Measurements from ENCODE around the gene LTB4R2. TPM values are rescaled to one million over a fixed set of nuclear protein-coding genes. Genes with fewer than 3 reads are reported as not detected.
A peak's percentile ranks its signal among the peaks of the same experiment; 100 is the strongest.

Gene LTB4R2
- total RNA-seq, 4 donors from 2014 or later = 4.4 to 81.5 (median 7.1) TPM

DNA sequence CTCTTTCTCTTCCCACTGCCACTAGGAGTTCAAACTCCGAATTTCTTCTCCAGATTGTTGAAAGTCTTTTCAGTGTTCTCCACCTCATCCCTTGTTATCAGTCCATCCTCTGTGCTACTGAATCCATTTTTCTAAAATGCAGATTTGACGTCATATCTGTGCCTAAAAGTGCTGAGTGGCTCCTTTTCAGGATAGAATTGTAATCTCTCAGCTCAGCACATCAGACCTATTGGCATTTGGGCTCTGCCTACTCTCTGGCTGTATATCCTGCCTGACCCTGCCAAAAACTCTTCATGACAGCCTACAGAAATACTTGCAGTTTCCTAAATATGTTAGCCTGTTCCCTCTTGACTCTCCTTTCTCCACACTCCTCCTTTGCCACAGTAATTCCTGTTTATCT, 37.5 kb upstream of the LTB4R2 start:
- intact Hi-C loops (cut with DNase I; ENCODE audit: low total_unique reads) (no loop called here), in situ Hi-C loops (cut with MboI; ENCODE audit: low pct_ligation_motif_present in 1 of 4, low pct_unique_long_range_greater_than_20kb in 1 of 4, low sequenced_read_pairs in 3 of 4) (no loop called here)
- Histone ChIP-seq H3K9me3 (no peaks in the 10 kb centered on the region), H3K27ac (no peak overlapping the region), H3K4me1 (peaks cover 0 to 15% (median 2%) of the 10 kb centered on the region in 4 donors), H3K36me3 (peaks cover 0 to 4% (median 0%) of the 10 kb centered on the region in 4 donors), H3K4me3 (no peak overlapping the region), H3K27me3 (no peaks in the 10 kb centered on the region)
- no peak for DNase-seq
- 91 to 100% methylated on average over 2 of the region's 2 CpGs for WGBS, 2 donors (ENCODE audit: low coverage in 1 of 2)
- TF ChIP-seq POLR2A (IDR thresholded peaks at IDR 0.05) (no peak), POLR2AphosphoS5 (IDR thresholded peaks at IDR 0.05) (no peak), EP300 (IDR thresholded peaks at IDR 0.05; ENCODE audit: low read depth) (no peak)
- TF ChIP-seq, protein P1, sequence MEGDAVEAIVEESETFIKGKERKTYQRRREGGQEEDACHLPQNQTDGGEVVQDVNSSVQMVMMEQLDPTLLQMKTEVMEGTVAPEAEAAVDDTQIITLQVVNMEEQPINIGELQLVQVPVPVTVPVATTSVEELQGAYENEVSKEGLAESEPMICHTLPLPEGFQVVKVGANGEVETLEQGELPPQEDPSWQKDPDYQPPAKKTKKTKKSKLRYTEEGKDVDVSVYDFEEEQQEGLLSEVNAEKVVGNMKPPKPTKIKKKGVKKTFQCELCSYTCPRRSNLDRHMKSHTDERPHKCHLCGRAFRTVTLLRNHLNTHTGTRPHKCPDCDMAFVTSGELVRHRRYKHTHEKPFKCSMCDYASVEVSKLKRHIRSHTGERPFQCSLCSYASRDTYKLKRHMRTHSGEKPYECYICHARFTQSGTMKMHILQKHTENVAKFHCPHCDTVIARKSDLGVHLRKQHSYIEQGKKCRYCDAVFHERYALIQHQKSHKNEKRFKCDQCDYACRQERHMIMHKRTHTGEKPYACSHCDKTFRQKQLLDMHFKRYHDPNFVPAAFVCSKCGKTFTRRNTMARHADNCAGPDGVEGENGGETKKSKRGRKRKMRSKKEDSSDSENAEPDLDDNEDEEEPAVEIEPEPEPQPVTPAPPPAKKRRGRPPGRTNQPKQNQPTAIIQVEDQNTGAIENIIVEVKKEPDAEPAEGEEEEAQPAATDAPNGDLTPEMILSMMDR (IDR thresholded peaks at IDR 0.05) = no peak

DNA sequence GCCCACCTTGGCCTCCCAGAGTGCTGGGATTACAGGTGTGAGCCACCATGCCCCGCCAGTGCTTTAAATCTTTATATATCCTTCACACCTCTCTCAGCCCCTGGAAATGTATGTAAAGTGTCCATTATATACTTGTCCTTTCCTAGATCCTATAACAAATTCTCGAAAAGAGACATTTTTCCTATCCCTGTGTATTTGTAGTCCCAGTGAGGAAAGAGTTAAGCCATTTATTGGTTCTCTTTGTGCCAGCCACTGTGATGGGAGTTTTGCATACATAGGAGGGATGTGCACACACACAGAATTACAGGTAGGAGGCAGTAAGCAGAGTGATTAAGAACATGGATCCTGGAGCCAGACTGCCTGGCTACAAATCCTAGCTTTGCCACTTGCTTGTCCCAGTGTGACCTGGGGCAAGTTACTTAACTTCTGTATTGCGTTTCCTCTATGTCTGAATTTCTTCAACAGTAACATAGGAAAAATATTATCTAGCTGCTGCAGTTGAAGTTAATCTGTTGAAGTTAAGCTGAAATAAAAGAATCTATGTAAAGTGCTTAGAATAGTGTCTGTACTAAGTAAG, 36.4 kb upstream of the LTB4R2 start:
- peak overlapping the region in 2 of 4 donors; percentile 12 to 23 for H3K27ac ChIP-seq
- intact Hi-C loops (cut with DNase I; ENCODE audit: low total_unique reads) (no loop called here), in situ Hi-C loops (cut with MboI; ENCODE audit: low pct_ligation_motif_present in 1 of 4, low pct_unique_long_range_greater_than_20kb in 1 of 4, low sequenced_read_pairs in 3 of 4) (no loop called here)

DNA sequence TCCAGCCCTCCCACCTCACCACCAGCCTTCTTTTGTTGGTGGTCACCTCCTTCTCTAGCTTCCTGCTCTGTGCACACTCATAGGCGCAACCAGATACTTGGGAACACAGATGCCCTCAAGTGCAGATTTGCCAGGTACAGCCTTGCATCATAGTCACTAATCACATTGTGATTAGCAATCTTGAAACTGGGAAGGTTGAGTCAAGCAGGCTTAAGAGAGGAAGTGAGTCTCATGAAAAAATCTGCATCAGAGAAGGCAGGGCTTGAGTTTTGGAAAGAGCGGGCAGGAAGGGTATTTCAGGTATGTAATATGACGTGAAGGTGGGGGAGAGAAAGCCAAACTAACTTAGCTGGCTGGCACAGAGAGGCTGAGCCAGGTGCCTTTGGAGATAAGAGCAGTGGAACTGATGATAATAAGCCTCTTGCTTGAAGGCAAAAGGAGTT, 35.8 kb upstream of the LTB4R2 start:
- Histone ChIP-seq H3K9me3 (no peaks in the 10 kb centered on the region), H3K36me3 (no peaks in the 10 kb centered on the region), H3K4me1 (peaks cover 0 to 15% (median 2%) of the 10 kb centered on the region in 4 donors), H3K27ac (peak overlapping the region in 2 of 4 donors; percentile 12 to 23), H3K27me3 (no peaks in the 10 kb centered on the region), H3K4me3 (no peak overlapping the region)
- TF ChIP-seq, protein P1 (IDR thresholded peaks at IDR 0.05) = no peak
- TF ChIP-seq POLR2A (IDR thresholded peaks at IDR 0.05) (no peak), EP300 (IDR thresholded peaks at IDR 0.05; ENCODE audit: low read depth) (no peak), POLR2AphosphoS5 (IDR thresholded peaks at IDR 0.05) (no peak)
- intact Hi-C loops (cut with DNase I; ENCODE audit: low total_unique reads) = no loop called here
- 59 to 91% methylated on average over 2 to 3 of the region's 3 CpGs for WGBS, 2 donors (ENCODE audit: low coverage in 1 of 2)
- in situ Hi-C loops (cut with MboI; ENCODE audit: low pct_ligation_motif_present in 1 of 4, low pct_unique_long_range_greater_than_20kb in 1 of 4, low sequenced_read_pairs in 3 of 4) = no loop called here
- DNase-seq = no peak

More for the DNA sequence above, 36.4 kb upstream of the LTB4R2 start:
- H3K36me3 ChIP-seq = no peaks in the 10 kb centered on the region
- peaks cover 0 to 15% (median 2%) of the 10 kb centered on the region in 4 donors for H3K4me1 ChIP-seq
- H3K27me3 ChIP-seq = no peaks in the 10 kb centered on the region
- H3K9me3 ChIP-seq = no peaks in the 10 kb centered on the region
- DNase-seq = no peak
- no peak overlapping the region for H3K4me3 ChIP-seq
- TF ChIP-seq, protein P1 (IDR thresholded peaks at IDR 0.05) = no peak
- WGBS, 2 donors (ENCODE audit: low coverage in 1 of 2) = 56 to 78% methylated on average over 1 to 3 of the region's 3 CpGs

DNA sequence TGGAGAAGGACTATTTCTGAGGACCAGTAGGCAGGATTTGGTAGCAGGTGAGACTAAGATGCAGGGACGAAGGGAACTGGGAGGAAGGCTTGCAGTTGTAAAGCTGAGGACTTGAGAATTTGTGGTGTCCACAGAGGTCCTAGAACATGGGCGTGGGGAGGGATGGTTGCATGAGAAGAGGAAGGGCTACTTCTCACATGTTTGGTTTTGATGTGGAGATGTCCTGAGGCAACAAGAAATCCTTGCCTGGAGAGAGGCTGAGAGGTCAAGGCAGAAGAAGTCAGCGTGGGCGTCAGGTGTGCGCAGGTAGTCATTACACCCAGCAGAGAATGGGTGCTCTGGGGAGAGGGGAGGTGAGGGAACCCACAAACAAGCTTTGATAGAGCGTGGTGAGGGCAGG, 32.9 kb upstream of the LTB4R2 start:
- peak overlapping the region in 2 of 4 donors; percentile 29 to 44 for H3K27ac ChIP-seq
- no peaks in the 10 kb centered on the region for H3K36me3 ChIP-seq
- intact Hi-C loops (cut with DNase I; ENCODE audit: low total_unique reads) (no loop called here), in situ Hi-C loops (cut with MboI; ENCODE audit: low pct_ligation_motif_present in 1 of 4, low pct_unique_long_range_greater_than_20kb in 1 of 4, low sequenced_read_pairs in 3 of 4) (no loop called here)
- peaks cover 0 to 6% (median 0%) of the 10 kb centered on the region in 4 donors for H3K4me1 ChIP-seq
- H3K9me3 ChIP-seq = no peaks in the 10 kb centered on the region
- DNase-seq = no peak
- 86 to 89% methylated on average over 1 to 6 of the region's 6 CpGs for WGBS, 2 donors (ENCODE audit: low coverage in 1 of 2)
- TF ChIP-seq POLR2A (IDR thresholded peaks at IDR 0.05) (no peak), EP300 (IDR thresholded peaks at IDR 0.05; ENCODE audit: low read depth) (no peak), POLR2AphosphoS5 (IDR thresholded peaks at IDR 0.05) (no peak)
- TF ChIP-seq, protein P1 (IDR thresholded peaks at IDR 0.05) = no peak
- H3K4me3 ChIP-seq = no peak overlapping the region
- H3K27me3 ChIP-seq = no peaks in the 10 kb centered on the region
